ENCODE data around the gene EPS8L2.

EPS8L2 gene

DNA sequence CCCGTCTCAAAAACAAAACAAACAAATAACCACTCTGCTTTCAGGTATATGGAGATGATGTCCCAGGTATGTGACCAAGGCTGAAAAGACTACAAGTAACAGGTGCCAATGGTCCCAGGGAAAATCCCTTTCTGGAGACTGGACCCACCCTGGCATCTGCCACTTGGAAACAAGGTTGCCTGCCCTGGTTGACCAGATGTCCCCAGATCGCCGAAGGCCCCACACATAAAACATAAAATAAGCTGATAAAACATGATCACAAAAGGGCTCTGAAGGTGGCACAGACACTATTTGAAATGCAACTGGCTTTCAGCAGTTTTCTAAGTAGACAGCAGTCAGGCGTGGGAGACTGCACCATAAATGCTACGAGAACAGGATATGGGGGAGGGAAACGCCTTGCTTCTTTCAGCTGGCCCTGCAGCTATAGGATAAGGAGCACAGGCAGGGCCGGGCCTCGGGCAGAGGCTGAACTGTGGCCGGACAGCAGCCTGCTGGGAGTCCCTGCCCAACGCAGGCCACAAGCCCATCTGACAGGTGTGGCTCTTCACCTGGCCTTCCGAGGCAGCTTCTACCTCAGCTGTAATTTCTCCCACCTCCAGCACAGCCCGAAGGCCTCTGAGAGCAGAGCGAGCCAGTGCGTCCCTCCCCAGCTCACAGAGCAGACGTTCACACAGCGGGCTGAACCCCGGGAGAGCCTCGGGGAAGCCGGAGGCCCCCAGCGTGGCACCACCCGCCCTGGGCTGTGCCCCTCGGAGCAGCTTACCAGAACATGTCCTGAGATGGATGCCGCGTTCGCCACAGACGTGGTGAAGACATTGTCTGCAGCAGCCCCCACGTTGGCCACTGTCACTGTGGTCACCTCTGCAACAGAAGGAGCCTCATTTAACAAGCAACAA lies 15.0 kb upstream of the EPS8L2 start:
- DNase-seq: no peak

DNA sequence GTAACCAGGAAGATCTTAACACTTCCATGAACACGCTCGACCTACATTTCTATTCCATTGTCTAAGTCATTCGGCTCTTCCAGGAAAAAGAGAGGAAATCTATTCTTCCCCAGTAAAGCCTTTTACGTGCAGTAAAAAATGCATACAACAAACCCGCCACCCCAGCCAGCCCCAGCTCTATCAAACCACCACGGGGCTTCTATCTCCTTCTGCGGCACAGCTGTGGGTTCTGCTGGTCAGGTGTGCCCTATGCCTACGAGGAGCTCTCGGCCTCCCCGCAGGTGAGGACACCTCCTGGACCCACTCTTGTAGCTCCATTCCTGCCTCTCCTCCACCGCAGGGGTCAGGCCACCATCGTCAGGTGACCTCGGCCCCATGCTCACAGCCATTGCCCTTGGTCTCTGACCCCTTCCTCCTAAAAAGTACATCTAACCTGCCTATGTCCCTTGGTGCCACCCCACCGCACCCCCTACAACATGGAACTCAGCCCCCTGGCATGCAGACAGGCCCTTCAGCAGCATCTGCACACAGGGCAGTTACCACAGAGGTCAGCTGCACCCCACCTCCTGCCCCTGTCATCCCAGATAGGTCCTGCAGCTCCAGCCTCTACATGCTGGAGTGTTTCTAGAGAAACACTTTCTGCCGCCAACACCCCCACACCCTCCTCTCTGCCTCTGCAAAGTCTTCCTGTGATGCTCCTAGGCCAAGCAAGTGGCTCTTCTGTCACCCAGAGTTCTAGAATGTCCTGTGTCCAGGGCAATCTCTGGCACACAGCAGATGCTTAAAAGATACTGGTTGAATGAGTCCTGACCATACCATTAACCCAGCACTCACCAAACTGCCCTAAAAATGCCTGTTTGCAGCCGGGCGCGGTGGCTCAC lies 14.1 kb upstream of the EPS8L2 start:
- DNase-seq: no peak

DNA sequence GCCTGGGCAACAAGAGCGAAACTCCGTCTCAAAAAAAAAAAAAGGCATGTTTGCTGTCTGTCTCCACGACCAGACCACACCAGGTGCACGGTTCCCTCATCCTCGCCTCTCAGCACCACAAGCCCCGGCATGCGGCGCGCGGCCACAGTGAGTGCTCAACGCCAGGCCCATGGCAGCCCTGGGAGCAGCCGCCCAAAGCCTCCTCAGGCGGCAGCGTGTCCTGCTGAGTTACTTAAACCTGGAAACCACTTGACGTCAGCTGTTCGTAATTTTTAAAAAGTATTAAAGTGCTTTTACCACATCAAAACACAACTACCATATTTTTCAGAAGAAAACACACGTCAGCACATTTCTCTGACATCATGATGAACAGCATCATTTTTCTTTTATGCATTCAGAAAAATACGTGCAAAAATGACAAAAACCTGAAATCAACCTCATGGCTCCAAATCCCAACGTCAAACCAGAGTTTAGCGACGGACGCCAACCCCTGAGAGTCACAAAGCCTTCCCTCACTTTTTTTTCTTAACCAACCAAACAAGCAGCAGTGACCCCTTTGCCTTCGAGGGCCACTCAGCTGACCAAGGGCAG lies 13.1 kb upstream of the EPS8L2 start:
- no peak for DNase-seq

DNA sequence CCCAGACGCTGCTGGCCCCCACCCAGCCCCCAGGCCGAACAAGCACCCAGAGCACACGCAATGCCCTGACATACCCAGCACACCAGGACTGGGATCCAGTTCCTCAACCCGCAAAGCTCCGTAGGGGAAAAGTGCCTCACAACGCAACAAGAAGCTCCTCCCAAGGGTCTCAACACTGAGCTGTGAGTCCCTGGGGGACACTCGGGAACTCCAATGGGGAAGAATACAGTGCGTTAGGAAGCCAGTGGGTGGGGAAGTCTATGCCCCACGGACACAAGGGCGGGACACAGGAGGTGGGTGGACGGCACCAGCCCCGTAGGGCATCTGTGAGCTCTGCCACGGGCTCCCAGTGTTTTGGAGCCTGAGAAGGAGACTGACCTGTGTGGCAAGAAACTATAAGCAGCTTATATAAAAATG lies 12.6 kb upstream of the EPS8L2 start:
- DNase-seq: no peak

DNA sequence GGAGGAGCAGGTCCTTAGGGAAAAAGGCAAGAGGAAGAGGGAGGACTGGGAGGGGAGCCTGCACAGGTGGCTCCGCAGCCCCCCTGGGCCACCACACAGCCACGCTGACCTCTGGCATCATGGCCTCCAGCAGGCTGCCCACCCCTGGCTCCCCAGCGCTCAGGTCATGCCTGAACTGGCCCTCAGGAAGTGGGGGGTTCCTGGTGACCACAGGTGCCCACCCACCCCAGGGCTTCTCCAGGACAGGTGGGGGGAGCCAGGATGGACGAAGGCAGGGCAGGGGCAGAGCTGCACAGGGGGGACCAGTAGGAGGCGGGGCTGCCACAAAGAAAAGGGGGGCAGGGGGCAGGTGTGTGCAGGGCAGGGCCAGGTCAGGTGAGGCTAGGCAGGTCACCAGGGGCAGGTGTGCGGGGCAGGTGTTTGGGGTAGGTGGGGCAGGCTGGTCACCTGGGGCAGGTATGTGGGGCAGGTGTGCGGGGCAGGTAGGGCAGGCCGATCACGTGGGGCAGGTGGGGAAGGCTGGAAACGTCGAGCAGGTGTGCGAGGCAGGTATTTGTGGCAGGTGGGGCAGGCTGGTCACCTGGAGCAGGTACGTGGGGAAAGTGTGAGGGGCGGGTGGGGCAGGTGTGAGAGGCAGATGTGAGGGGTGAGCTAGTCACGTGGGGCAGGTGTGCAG lies 12.0 kb upstream of the EPS8L2 start:
- no peak for DNase-seq

DNA sequence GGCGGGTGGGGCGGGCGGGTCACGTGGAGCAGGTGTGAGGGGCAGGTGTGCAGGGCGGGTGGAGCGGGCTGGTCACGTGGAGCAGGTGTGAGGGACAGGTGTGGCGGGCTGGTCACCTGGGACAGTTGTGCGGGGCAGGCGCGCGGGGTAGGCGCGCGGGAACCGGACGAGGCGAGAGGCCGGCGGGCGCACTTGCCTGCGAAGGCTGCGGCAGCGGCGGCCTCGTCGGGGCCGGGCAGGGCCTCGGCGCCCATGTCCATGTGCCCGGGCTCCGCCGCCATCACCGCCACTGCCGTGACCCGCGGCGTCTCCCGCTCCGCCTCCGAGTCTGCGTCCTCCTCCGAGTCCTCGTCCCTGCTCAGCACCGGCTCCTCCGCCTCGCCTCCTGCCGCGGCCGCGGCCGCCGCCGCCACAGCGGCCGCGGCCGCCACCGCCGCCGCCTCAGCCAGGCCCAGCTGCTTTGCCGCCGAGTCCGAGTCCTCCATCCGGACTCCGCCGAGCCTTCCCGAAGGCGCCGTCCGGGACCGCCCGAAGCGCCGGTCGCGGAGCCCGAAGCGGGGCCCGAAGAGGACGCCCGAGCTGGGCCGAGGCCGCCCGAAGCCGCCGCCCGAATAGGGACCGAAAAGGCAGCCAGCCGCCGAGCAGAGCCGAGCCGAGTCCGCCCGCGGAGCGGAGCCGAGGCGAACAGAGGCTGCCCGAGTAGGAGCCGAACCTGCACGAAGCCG lies 11.3 kb upstream of the EPS8L2 start, which contains the start of gene DEAF1:
Gene DEAF1 (minus strand): TSS at position 660 of the 725 bp plus-strand sequence. CDS start 175 bp downstream, at position 485.
- peak; percentile 98 to 99 for DNase-seq

DNA sequence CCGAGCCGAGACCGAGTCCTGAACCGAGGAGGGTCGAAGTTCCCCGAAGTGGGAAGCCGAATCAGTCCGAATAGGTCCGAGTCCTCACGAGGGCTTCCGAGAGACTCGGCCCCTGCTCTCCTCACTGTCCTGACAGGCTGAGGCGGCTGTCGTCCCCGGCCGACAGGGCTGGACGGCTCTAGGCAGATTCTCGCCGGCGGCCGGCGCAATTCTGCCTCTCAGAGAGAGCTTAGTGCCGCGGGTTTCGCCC lies 10.8 kb upstream of the EPS8L2 start:
- no peak for DNase-seq

DNA sequence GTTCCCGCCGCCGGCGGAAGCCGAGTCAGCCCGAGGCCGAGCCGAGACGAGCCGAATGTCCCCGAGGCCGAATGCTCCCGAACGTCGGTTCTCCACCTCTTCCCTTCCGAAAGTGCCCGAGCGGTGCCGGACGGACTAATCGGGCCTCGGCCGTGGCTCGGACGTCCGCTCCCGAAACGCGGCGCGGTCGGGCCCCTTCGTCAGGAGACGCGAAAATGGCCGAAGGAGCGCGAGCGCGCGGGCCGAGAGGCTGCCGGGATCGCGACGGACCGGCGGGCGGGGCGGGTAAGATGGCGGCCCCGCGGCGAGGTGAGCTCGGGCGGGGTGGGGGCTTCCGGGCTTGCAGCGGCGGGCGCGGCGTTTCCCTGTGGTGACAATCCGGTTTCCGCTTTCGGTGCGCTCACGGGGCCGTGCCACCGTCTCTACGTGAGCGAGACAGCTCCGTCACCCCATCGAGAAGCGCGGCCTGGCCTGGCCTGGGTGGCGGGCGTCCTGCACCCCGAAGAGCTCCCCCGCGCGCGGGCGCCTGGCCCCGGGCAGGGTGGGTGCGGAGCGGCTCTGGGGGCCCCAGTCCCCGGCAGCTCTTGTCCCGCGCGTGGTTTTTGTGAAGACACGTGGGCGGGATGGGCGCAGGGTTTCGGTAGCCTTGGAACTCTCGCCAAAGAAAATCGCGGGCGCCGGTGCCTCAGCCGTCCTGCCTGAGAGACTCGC lies 10.3 kb upstream of the EPS8L2 start, which contains the start of gene TMEM80:
Gene TMEM80 (plus strand): TSS at position 279 of the 711 bp plus-strand sequence. CDS start 12 bp downstream, at position 291.
- peak; percentile 92 to 93 for DNase-seq

DNA sequence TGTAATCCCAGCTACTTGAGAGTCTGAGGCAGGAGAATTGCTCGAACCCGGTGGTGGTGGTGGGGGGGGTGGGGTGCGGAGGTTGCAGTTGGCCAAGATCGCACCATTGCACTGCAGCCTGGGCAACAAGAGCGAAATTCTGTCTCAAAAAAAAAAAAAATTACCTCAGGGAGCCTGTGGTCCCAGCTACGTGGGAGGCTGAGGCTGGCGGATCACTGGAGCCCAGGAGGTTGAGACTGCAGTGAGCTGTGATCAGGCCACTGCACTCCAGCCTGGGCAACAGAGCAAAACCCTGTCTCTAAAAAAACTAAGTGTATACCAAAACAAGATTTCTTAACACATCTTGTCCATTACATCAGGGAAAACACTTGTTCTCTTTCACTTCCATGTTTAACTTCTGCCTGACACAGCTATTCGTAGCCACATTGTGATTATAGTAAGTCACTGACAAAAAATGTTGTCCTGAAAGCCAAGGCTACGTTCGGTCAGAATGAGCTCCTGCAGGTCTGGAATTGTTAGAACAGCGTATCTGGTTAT lies 9.0 kb upstream of the EPS8L2 start:
- DNase-seq: no peak

DNA sequence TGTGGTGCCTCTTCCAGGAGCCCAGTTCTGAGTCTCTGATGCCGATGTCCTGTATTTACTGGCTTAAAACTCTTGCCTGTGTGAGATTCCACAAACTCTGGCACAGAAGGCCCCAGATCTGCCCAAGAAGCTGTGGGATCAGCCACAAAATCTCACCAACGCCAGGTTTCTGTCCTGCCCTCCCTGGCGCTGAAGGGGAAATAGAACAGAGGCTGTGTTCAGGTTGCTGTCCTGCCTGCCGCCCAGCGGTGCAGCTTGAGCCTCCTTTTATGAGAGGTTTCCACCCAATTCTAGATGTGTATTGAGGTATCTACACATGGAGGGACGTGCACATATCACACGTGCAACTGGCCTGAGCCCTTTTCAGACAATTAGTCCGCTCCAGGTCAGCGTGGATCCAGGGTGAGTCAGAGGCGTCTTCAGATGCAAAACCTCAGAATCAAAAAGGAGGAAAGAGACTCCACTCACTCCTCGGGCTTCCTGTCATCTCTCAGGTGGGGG lies 8.2 kb upstream of the EPS8L2 start:
- DNase-seq: no peak

DNA sequence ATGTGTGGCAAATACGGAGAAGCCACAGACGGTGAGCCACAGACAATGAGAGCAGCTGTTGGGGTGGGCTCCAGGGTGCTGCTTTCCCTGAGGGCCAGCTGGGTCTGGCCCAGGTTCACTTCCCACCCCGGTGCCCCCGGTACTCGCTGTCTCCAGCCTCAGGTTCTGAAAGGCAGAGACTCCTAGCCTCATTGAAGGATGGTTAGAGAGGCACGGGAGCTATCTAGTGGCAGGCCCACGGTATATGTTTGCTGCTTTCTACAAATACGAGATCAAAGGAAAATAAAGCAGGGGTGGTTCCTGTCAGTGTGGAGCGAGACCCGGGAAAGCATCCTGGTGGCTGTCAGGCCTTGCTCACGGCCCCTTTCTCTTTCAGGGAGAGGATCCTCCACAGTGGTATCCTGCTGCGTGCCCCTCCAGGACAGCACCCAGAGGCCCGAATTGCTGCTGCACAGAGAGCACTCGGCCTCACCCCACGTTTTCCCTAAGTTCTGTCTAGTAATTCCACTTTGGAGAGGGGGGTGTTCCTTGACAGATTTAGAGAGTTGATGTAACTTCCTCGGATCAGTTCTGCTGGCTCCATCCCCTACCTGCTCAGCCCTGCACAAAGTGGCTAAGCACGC lies 7.4 kb upstream of the EPS8L2 start:
- no peak for DNase-seq

DNA sequence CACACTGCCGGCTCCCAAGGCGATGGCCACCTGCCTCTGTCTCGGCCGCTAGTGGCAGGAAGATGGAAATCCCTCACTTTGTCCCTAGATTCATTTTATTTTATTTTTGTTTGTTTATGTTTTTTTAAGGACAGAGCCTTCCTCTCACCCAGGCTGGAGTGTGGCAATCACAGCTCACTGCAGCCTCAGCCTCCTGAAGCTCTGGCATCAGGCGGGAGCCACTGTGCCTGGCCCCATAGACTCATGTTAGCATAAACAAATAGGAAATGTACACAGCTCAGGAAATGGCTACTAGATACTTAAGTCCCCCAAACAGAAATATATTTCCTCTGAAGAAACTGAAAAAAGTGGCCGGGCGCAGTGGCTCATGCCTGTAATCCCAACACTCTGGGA lies 6.9 kb upstream of the EPS8L2 start:
- no peak for DNase-seq

DNA sequence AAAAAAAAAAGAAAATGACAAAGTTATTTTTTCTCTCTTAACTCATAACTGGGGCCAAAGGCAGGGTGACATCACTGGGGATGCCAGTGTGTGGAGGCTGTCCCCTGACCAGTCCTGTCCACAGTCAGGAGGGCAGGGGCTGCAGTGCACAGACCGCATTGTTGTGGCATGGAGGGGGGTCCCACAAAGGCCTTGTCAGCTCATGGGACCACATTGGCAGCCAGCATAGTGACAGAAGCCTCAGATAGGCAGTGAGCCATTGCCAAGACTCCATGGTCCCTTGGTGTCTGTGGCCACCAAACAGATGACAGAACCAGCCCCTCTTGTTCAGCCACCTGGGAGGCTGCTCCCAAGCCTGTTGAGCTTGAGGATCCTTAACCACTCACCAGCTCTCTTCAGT lies 6.3 kb upstream of the EPS8L2 start:
- DNase-seq: no peak

DNA sequence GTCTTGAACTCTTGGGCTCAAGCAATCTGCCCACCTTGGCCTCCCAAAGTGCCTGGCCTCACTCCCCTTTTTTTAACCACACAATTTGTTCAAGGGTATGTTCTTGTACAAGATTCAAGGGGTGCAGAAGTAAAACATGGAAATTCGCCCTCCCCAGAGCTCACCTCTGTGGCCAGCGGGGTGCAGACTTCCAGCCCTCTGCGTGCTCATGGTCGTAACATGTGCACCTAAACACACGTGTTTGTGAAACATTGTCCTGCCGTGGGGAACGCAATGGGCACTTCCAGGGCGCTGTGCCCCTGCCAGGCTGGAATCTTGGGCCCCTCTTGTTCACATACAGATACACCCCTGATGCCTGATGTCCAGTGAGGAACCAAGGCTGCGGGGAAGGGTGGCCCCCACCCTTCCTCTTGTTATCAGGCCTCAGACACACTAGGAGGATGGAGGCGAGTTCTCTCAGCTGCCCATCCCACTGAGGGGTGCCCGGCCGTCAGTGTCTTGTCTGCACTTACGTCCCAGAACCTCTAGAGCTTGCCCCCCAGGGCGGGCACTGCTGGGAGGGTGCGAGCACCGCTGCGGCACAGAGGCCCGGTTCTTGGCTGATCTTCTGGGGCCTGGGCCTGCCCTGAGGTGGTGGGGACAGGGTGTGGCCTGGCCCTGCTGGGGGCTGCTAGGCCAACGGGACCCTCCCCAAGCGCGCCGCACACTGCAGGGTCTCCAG lies 4.1 kb upstream of the EPS8L2 start:
- DNase-seq: no peak

DNA sequence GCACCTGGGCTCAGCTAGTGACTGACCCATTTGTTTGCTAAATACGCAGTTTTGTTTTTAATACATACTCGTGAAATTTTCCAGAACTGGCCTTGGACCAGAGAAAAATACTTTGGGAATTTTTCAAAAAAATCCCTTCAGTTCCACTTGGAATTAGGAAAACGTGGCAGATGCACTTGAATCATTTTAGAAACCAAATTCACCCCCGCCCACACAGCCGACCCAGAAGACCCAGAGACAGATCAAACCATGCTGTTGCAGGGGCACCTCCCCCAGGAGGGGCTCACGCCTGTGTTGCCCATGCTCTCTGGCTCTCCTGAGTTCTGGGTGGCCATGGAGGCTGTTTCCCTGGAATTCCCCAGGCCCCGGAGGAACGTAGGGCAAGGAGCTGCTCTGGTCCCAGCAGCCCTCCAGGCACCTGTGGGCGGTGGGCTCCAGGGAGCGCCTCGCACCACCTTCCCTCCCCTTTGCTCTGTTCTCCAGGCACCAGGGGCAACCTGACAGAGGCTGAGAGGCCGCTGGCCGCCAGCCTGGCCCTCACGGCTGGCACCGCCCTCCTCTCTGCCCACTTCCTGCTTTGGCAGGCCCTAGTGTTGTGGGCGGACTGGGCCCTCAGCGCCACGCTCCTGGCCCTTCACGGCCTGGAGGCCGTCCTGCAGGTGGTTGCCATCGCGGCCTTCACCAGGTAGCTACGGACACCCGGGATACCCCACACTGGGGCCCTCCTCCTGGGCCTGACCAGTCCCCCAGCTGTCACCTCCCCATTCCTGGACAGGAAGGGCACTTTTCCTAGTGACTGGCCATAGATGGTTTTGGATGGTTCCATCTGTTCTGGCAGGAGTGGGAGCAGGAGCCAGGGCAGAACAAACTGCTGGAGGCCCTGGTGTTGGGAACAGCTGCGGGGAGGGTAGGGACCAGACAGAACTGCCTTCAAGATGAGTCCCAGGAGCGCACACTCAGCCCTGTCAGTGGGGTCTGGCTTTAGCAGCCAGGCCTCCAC lies 3.3 kb upstream of the EPS8L2 start:
- DNase-seq: no peak

DNA sequence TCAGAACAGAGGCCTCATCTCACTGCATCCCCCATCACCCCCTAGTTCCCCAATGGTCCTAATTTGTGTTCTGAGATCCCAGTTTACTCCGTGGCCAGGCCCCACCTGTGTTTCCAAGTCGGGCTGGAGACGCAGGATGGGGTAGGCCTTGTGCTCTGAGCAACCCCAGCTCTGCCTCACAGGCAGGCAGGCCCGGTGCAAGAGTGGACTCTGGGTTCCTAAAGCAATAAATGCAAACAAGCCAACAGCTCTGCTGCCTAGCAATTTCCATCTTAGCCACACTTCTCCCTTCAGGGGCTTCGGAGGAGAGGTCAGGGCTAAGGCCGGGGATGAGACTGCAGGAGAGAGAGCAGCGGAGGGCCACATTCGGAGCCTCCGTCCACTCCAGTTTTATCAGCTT lies 2.5 kb upstream of the EPS8L2 start:
- no peak for DNase-seq

DNA sequence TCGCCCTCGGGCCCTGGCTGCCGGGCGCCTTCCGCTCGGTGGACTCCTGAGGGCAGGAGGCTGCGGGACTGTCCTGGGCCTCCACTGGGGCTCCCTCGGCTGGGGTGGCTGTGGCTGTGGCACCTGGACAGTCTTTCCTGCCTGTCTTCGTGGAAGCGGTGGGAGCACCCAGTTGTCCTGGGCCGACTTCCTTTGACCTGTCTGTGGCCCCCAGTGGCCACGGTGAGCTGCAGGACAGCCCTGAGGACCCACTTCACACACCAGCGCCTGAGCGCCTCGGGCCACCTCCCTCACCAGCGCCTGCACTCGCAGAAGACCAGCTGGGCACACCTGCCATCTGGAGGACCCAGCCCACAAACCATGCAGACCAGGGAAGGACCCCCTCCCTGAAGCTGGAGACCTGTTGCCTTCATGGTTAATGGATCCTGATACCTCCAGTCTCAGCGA lies 1.8 kb upstream of the EPS8L2 start:
- no peak for DNase-seq

All from activated CD4-positive, alpha-beta T cell treated with anti-CD3 and anti-CD28 coated beads for 4 hours (primary cell).